K562 treated with DMSO at 1 percent for 4 hours (cell line): ENCODE measurements around the gene IL6R. TPM values are rescaled to one million over a fixed set of nuclear protein-coding genes. Genes with fewer than 3 reads are reported as not detected.

Source experiments
- total RNA-seq: library from RNA; unstranded; fragments of 300-600 nt; gene quantifications from 2 replicates; pipeline ENCODE4 v1.2.3, GENCODE V29; 2022; ENCODE audit not compliant: insufficient read depth

IL6R gene
- 0.63 and 0.68 TPM in 2 replicates for total RNA-seq

GRCh38 chr1:154404984-154405746 is at the start of gene IL6R:
Gene IL6R (plus strand): TSS chr1:154405343. CDS start chr1:154405630, 287 bp downstream.

DNA sequence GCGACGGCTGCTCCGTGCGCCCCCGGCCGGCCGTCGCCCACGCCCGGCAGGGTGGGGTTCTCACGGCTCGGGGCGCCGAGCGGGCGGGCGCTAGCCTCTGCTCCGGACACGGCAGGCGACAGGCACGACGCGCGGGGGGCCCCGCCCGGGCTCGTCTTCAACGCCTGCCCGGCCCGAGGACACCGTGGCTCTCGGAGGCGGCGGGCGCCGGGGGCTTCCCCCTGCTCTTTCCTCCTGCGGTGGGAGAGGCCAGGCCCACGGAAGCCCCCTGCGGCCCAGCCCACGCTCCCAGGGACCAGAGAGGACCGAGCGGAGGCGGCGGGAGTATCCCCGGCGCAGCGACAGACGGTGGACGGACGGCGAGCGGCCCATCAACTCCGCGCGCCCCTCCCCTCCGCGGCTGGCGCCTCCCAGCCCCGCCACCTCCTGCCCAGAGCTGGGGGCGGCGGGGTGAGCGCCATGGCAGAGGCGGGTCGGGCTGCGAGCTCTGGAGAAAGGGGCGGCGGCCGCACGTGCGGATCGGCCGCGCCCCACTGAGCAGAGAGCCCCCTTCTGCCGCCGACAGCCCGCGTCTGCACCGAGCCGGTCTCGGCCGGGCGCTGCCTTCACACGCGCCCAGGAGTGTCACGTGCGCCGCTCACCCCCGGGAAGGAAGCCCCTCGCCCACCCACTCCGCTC is 97.1 kb downstream of the IL6R start, which contains the start of the genes SHE and TDRD10:
Gene SHE (minus strand): TSS at position 347 of the 678 bp plus-strand sequence. CDS start 386 bp downstream, outside the sequence.
Gene TDRD10 (plus strand): TSS at position 154 of the 678 bp plus-strand sequence. CDS start 4,685 bp downstream, outside the sequence.

Other genes with a start within 250 kb of the IL6R start
- gene TPM3, start 213.2 kb upstream of the IL6R start, total RNA-seq = 329 and 336 TPM in 2 replicates
- gene CFAP141, start 199.0 kb upstream of the IL6R start, total RNA-seq = not detected in 2 replicates
- 99.0 and 111 TPM in 2 replicates for gene UBAP2L, start 184.4 kb upstream of the IL6R start, total RNA-seq
- gene HAX1, start 132.7 kb upstream of the IL6R start, total RNA-seq = 197 and 249 TPM in 2 replicates
- gene AQP10, start 84.2 kb upstream of the IL6R start, total RNA-seq = 1.2 and 1.5 TPM in 2 replicates
- 16.6 and 22.7 TPM in 2 replicates for gene ATP8B2, start 79.8 kb upstream of the IL6R start, total RNA-seq
- not detected in 2 replicates for gene TDRD10, start 96.9 kb downstream of the IL6R start, total RNA-seq
- gene SHE, start 97.1 kb downstream of the IL6R start, total RNA-seq = not detected in 2 replicates
- 38.9 and 86.9 TPM in 2 replicates for gene UBE2Q1, start 153.3 kb downstream of the IL6R start, total RNA-seq
- gene CHRNB2, start 162.4 kb downstream of the IL6R start, total RNA-seq = not detected in 2 replicates
- gene ADAR, start 202.8 kb downstream of the IL6R start, total RNA-seq = 52.8 and 60.9 TPM in 2 replicates